Effector CD8-positive, alpha-beta T cell (primary cell): ENCODE measurements around the gene PAQR3.

Source experiments
- DNase-seq: peaks from one replicate; lab custom pipeline; 2025; lab: John Stamatoyannopoulos, UW
- total RNA-seq, 4 experiments: gene quantifications; one replicate each; lab custom pipeline; 2026; lab: John Stamatoyannopoulos, UW

PAQR3 gene, protein sequence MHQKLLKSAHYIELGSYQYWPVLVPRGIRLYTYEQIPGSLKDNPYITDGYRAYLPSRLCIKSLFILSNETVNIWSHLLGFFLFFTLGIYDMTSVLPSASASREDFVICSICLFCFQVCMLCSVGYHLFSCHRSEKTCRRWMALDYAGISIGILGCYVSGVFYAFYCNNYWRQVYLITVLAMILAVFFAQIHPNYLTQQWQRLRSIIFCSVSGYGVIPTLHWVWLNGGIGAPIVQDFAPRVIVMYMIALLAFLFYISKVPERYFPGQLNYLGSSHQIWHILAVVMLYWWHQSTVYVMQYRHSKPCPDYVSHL
- total RNA-seq = 16.5 to 22.8 (median 17.8) reads per million in 4 experiments

DNA sequence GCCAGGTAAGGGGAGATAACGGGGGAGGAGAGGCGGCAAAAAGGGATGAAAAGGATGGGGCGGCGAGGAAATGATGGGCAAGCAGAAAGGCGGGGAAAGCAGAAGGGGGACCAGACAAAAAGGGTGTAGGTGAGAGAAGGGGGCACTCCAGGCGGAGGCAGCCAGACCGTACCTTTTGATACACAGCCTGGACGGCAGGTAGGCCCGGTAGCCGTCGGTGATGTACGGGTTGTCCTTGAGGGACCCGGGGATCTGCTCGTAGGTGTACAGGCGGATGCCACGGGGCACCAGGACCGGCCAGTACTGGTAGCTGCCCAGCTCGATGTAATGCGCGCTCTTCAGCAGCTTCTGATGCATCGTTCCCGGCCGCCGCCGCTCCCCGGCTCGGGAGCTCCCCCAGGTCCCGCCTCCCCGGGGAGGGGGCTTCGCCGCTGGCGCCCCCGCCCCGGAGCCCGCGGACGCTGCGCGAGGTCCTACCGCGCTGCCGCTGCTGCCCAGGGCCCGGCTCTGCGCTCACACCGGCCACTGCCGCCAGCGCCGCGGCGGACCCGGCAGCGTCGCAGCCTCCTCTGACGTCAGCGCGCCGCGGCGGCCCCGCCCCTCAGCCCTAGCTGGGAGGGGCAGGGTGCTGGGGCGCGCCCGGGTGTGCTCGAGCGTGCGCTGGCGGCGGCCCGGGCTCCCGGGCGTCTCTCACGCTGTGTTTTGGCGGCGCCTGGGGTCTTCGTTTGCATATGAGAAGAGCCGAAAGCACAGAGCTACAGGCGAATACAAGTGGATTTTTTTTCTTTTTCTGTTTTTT is at the start of gene PAQR3:
TSS of gene PAQR3 (minus strand) at position 571 of the 799 bp plus-strand sequence. CDS start at position 357, 214 bp downstream.
- DNase-seq = peak; percentile 78

DNA sequence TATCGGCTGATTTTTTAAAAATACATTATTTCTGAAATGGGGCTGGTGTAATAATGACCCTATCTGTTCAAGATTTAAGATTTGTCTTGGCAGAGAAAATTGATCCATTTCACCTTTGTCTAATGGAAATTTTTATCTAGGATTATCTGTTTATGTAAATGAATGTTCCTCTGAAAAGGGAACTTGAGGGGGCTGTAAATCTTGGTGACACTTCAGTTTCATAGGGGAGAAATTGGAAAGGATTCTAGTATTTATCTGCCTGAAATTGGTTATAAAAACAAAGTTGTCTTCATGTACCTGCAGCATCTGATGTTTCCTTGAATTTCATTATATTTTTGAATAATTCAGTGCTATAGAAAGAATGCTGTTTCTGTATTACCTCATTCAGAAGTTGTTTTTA is 48.4 kb upstream of the PAQR3 start:
- no peak for DNase-seq

DNA sequence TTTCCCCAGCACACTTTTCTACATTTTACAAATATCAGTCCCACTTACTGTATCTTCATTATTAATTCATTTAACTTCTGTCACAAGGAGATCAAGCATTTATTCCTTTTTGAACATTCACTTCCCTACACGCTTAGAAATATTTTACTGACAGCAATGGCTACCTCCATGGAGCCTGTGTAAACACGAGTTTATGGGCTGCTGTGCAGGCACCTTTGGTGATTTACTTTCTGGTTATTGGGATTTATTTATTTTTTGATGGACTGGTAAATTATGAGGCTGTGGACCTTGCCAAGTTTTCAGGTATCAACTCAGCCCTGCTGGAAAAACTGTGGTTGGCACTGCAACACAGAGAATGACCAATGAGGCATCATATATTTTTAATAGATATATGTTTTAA is 45.4 kb upstream of the PAQR3 start:
- no peak for DNase-seq

DNA sequence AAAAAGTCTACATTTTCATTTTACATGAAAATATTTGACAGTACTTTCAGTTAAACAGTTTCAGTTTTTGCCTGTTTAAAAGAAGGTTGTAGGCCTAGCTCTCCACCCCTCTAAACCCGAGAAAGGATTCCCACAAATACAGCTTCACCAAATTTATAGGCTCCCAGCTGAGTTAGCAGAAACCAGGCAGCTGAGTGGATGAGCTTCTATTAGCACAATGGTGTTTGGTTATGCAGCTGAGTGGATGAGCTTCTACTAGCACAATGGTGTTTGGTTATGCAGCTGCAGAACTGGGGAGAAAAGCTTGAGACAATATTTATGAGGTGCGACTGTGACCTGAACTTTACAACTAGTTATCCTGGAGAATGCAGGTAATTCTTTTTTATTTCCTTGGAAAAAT is 36.6 kb upstream of the PAQR3 start:
- no peak for DNase-seq

DNA sequence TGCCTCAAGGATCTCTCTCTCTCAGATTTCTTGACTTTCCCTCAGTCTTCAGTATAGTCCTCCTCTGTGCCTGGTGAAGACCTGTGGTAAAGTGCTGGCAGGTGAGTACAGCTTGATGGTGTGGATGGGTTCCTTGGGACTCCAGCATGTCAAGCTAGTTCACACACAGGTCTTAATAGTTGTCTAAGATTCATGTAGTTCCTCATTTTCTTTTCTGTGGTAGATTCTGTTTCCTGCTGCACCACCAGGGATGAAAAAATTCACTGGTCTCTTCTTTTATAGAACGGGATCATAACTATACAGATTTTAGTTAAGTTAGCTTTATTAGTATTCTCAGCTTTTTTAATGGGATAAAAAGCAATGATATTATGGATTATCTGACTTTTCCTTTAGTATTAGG is 32.5 kb upstream of the PAQR3 start:
- no peak for DNase-seq

DNA sequence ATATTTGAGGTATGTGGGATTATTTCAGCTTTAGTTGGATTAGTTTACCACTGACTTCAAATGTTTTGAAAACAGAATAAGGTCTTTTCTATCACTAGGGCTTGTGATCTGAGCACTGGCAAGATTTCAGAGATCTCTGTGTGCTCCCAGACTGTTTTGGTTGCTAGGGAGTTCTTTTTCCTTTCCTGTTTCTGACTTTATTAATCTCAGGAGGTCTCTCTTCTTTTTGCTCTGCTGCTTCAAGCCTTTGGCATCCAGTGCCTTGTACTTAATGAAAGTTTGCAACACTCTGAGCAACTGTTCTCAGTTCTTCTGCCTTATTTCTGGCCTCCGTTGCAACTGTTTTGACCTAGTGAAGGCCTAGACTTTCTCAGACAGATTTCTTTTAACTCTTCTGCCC is 32.1 kb upstream of the PAQR3 start:
- DNase-seq = no peak

DNA sequence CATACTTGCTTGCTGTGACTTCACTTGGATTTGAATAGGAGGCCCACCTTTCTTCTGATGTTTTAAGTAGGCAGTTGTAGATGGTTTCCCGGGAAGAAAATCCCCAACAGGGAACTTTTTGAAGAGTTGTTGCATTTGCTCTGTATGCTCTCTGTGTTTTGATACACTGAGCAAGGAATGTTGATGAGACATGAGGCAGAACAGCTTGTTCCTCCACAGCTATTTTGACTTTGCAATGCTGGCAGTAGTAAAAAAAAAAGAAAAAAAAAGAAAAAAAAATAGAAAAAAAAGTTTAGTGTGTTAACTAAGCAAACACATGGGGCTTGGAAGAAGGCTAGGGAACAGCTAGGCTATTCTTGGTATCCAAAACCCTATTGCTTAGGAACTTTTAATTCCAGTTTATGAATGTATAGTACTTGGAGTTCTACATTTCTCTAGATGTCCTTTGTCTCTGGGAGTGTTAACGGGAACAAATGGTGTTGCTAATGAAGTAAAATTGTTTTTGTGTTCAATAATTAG is 23.4 kb upstream of the PAQR3 start:
- no peak for DNase-seq

DNA sequence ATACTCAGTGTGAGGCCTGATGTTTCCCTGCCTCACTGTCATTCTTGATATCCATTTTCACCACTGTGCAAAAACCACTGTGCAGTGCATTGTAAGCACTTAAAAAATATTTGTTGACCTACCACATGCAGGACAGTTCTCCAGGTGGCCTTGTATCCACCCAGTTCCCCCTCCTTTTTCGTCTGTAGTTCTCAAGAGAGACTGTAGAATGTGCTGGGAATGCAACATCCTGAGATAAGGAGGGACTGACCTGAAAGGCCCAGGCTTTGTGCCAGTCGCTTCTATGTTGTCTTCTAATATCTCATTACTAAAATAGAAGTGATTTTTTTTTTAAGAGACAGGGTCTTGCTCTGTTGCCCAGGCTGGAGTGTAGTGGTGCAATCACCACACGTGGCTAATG is 21.7 kb upstream of the PAQR3 start:
- no peak for DNase-seq

DNA sequence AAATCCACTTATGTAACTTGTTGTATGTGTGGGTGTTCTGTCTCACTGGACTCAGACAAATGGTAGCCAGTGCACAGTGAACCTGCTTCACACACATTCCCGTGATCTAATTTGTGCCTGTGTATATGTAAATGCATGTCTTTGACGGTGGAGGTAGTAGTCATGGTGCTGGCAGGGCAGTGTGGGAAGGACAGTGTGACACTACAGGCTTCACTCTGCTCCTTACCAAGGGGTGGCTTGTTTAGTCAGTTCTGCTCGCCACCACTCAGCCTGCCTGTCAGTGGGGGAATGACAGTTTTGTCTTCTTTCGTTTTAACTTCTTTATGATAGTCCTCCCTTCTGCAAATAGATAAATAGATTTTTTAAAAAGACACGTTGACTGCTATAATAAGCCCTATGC is 17.7 kb upstream of the PAQR3 start:
- DNase-seq = no peak

DNA sequence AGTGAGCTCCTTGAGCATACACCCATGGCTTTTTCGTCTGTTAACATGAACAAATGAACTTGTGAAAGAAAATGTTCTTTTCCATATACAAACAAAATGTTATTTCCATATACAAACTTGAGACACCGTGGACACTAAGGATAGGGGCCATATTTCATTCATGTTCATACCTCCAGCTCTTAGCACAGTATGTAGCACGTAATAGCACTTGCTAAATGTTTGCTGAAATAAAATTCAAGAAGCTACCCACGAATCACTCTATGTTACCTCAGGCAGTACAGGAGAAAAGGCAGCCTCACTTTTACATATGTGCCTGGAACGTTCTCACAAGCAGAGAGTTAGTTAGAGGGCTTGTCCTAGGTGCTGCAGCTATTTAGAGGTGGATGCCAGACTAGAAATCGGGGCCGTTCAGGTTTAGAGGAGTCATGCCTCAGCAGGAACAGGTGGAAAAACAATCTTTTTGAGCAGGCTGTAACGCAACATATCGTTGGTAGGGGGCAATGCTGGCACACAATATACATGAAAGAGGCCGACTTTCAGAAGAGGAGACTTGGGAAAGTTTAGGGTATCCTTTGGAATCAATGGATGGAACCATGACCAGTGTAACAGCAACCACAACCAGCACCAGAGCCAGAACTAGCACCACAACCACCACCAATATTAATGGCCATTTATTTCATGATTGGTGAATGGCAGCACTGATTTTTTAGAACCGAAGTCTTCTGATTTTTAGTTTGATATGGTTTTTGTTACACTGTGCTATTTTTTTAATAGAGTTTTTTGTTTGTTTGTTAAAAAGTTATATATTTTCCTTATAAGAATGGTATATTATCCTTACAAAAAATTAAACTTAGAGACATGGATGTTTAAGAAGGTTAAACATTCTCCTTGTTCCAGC is 14.8 kb upstream of the PAQR3 start:
- DNase-seq = no peak

DNA sequence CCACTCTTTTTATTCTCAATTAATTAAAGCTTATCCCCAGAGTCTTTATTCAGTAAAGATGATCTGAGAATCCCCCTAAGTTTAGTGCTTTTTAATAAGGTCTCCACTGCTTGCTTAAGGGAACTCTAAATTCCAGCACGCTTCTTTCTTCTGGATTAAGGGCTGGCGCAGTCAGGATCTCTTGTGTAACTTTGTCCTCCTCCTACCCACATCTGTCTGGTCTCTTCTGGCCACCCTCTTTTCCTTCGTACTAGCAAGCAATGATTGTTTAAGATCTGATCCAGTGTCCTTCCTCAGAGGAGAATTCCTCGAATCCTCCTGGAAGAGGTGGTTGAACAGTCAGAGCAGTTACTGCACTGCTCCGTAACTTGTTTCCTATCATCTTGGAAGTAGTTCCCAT is 14.0 kb upstream of the PAQR3 start:
- DNase-seq = no peak

DNA sequence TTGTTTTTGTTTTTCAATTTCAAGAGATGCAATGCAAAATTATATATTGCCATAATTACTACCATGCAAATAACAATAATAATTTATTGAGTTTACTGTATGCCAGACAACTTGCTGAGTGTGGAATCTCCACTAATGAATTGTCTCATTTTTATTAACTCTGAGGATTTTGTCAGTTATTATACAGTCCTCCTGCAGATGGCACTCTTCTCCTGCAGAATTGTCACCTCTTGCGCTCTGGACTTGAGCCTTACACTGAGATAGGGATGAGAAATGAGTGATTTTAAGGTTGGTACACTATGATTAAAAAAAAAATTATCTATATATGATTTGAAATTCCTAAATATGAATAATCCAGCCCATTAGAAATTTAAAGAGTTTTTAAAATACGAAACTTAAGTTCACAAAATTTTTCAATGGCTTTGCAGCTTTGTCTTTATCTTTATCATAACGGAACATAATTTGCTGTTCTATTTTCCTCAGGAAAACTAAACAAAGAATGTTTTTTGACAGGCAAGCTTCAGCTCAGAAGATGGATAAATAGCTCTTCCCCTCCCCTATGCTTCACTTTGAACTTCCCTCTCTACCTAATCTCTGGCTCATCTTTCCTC is 12.7 kb upstream of the PAQR3 start:
- DNase-seq = no peak

DNA sequence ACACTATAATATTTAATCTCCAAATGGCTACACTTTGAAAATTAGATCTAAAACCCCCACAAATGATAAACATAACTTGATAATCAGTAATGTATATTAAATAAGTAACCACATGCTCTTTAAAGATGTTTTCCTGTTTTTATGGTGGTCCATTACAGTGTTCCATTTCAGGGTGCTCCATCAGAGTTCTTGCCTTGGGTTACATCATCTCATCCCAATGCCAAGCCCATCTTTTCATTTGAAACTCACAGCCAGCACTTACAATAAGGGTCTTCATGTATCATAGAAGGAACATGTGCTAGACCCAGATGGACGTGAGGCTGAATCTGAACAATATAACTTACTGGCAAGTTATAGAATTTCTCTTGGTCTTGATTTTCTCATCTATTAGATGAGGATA is 10.5 kb upstream of the PAQR3 start:
- DNase-seq = no peak

DNA sequence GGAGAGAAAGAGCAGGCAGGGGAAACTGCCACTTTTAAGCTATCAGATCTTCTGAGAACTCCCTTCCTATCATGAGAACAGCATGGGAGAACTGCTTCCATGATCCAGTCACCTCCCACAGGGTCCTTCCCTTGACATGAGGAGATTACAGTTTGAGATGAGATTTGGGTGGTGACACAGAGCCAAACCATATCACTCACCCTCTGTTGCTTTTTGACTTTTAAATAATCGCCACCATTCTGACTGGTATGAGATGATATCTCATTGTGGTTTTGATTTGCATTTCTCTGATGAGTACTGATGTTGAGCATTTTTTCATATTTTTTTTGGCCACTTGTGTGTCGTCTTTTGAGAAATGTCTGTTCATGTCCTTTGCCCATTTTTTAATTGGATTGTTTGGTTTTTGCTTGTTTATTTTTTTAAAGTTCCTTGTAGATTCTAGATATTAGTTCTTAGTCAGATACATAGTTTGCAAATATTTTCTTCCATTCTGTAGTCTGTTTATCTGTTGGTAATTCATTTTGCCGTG is 6.5 kb upstream of the PAQR3 start:
- DNase-seq = no peak

DNA sequence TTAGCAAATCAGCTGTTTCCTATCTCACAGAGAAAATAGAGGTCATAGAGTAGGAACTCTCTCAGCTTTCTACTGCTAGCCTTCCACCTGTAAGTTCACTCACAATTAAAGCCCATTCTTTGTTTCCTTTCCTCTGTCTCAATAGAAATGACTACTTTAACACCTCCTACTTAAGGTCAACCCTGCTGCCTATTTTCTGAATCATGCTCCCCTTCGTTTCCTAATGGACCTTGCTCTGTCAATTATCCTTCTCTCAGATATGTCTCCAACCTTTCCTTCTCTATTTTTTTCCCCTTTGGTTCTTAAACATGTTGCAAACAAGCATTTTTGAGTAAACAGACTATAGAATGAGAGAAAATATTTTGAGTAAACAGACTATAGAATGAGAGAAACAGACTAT is 5.1 kb upstream of the PAQR3 start:
- no peak for DNase-seq

DNA sequence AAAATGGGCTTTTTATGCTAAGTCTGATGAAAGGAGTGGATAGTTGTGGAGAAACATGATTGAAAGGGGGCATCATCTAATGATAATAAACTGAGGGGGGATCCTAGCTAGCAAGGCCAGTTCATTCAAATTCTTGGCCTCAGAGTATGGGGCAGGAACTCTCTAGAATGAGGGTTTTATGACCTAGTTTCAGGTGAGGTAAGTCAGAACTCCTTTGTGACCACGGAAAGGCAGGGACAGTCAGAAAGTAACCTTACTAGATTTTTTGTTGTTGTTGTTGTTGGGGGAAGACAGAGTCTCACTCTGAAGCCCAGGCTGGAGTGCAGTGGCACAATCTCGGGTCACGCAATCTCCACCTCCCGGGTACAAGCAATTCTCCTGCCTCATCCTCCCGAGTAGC is 1.5 kb upstream of the PAQR3 start:
- DNase-seq = no peak

DNA sequence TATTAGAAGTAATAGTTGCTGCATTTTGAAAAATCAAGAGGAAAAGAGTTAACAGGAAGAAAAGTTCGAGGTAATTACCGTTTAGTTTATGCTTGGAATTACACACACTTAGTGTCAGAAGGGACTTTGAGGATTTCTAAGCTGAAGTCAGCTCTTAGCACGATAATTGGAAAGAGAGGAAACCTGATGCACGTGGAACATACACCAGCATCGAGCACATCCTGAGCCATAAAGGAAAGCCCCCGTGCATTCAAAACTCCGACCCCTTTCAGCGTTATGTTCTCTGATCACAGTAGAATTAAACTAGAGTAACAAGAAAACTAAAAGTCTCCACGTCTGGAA is 400 bp upstream of the PAQR3 start:
- no peak for DNase-seq

DNA sequence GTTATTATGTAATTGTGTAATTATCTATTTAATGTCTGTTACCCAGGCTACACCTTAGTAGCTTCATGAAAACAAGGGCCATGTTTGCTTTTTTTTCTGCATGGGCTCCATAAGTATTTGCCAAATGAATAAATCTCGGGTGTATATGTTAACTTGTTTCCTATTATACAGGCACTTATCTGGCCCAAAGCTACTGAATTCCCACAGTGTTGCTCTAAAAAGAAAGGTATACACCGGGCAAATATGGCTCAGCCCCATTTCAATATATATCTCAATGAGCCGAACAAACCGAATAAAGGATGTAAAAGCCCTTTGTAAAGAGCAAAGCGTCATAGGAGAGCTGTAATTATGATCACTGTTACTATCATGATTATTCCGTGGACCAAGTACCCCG is 767 bp downstream of the PAQR3 start:
- DNase-seq = no peak

DNA sequence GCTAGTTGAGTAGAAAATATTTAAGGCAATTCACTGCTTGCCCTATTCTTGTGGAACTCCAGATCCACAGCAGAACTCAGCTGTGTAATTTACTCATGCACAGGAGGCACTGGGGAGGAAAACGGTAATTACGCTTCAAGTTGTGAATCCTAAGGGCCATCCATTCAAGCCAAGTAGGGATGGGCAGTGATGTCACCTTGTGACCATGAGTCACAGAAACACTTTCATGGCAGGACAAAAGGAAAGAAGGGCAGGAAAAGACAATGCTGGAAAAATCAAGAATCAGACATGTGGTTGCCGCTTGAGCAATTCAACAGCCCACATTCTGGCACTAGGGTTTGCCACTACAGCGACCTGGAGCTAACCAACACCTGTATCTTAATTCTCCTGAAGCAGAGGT is 1.4 kb downstream of the PAQR3 start:
- DNase-seq = no peak

DNA sequence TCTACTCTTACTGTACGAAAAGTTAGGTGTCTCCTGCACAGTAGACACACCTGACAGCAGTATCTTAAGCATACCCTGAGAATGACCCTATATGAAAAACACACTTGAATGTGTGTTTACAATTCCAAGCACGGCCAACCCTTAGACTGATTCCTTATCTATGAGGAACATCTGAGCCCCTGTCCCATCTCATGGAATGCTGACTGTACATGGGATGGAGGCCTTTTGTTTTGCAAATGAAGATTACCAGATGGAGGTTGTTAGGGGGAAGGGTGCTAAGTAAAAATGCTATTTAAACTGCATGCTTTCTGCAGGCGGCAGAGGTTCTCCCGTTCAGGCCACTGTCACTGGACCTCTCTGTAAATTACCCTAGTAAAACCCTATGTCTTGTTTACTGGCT is 2.2 kb downstream of the PAQR3 start:
- DNase-seq = no peak

DNA sequence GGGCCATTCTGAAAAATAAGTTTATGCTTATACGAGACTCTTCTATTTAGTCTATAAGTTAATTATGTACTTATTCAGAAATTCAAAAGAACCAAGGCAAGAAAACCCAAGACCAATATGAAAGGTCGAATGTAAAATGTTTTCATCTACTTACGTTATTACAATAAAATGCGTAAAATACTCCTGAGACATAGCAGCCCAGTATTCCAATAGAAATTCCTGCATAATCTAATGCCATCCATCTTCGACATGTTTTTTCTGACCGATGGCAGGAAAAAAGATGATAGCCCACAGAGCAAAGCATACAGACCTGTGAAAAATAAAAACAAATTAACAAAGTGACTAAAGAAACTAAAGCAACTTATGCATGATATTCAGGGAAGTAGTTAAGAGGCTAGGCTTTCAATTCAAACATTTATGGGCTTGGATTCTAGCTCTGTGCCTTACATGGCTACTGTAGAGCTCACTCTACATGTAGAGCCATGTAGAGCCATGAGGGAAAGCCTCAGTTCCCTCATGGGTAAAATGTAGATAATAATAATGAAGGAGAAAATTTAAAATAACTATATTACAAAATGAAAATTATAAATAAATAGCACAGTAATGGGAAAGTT is 9.1 kb downstream of the PAQR3 start:
- DNase-seq = no peak
